Inflammatory macrophage (primary cell): ENCODE results near the gene OXLD1.

Source experiments
- DNase-seq, 2 donors: peaks; one replicate each; pipeline ENCODE4 v3.0.0-alpha.2; 2020 to 2022
- total RNA-seq, 18 experiments: gene quantifications; one replicate each; lab custom pipeline; 2026; ENCODE audit warnings: mixed read lengths in 6 of 18, inconsistent platforms in 2 of 18; lab: John Stamatoyannopoulos, UW

Gene OXLD1
- total RNA-seq = 1.7 to 18.7 (median 9.3) reads per million in 18 experiments

DNA sequence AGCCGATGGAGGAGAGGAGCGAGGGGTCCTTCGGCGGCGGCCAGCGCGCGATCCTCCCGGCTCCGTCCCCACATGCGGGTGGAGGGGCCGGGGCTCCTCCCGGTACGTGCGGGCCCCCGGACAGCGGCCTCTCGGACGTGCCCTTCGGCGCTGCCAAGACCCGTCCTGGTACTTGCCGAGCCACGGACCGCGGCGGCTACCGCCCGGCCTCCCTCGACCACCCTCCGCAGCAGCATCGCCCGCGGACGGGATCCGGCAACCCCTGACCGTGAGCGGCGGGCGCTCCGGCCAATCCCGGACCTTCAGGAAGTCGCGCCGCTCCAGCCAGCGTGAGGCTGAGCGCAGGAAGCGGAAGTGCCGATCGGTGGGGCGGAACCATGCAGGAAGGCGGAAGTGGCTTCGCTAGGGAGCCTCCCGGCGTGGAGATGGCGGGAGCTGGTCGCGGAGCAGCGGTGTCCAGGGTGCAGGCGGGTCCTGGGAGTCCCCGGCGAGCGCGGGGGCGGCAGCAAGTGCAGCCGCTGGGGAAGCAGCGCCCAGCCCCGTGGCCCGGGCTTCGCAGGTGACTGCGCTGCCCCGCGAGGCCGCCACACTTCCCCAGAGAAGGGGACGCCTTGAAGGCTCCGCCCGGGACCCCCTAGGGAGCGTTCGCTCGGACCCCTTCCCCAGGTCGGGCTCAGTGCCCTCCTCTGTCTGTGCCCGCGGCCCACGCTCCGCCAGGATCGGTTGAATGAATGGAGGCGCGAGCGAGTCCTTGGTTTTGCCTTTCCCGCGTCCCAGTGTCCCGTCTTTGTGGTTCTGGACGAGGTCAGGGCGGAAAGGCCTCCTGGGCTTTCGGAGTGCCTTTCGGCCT lies at the start of gene OXLD1, which contains the start of gene CCDC137:
Gene OXLD1 (minus strand): TSS at position 264 of the 850 bp plus-strand sequence. CDS start 28 bp downstream, at position 236.
Gene CCDC137 (plus strand): TSS at position 396 of the 850 bp plus-strand sequence. CDS start 30 bp downstream, at position 426.
- peak; percentile 97 to 99 for DNase-seq

DNA sequence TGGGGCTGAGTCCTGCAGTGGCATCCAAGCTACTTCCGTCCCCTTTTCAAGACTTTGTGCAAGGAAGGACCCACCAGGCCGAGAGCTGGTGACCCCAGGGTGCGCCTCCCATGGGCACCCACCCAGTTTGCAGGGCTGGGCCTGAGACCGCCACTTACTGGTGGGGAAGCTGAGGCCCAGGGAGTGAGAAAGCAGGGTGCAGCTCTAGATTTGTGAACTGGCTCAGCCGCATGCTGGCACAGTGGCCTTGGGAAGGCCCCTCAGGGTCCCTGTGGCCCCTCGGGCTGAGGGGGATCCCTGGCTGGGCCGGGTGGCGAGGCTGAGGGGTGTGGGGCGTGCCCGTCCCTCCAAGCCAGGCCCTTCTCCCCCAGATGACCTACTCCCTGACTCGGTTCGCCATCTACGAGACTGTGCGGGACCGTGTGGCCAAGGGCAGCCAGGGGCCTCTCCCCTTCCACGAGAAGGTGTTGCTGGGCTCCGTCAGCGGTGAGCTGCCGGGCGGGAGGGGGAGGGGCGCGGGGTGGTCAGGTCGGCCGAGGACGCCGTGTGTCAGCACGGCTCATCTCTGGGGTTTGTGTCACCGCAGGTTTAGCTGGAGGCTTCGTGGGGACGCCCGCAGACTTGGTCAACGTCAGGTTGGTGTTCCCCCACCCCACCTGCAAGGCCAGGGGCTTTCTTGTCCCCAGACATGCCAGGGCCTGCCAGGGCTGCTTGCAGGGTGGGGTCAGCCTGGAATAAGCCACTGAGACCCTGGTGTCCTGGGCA lies 48.9 kb upstream of the OXLD1 start:
- DNase-seq = no peak

DNA sequence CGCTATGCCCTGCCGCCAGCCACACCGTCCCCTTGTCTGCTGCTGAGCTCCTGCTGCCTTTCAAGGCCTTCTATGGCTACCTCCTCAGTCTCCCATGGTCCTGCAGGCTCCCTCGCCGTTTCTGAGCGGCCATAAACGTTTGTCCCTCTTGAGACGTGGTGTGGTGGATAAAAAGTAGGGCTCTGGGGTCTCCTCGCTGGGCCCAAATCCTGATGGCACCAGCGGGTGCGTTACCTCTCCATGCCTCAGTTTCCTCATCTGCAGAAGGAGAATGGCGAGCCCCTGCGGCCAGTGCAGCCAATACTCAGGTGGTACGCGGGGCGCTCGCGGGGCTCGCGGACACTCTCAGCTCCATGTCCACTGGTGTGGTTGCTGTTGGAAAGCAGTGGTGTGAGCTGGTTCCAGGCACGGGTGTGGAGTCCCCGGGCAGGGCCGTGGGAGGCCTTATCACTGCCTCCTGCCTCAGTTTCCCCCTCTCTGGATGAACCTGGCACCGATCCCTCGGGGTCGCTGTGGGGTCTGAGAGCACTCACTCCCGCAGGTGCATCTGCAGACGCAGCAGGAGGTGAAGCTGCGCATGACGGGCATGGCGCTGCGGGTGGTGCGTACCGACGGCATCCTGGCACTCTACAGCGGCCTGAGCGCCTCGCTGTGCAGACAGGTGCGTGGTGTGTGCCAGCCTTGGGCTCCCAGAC lies 48.2 kb upstream of the OXLD1 start:
- no peak for DNase-seq

DNA sequence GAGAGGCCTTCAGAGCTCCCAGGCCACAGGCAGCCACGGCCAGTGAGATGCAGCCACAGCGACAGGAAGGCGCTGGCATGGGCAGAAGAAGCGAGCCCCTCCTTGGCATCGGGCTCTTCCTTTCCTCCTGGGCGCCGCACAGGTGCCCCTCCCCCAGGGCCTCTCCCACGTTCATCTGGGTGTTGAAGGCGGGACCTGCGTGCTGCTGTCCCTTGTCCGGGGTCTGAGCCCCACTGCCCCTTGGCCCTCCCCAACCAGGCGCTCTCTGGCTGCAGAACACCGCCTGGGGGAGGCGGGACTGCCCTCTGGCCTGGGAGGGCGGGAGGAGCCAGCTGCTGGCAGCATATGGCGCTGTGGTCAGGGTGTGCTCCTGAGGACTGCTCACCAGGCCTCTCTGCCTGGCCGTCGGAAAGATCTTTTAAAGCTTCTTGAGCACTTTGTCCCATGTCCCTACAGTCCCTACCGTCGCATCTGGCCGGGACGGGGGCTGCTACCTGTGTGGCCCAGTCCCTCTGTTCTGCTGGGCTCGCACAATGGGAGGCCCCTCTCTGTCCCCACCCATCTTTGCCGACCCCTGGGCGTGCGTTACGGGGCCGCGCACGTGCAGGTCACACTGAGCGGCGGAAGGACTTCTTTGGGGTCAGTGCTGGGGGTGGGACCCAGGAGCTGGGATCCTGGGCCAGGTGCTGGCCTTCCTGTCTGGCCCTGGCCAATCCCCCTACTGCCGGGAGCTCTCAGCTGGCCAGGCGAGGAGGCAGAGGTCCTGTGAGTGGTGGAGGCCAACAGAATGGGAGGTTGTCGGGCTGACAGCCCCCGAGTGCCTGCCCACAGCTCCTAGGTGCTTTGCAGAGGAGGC lies 47.4 kb upstream of the OXLD1 start:
- DNase-seq = no peak

DNA sequence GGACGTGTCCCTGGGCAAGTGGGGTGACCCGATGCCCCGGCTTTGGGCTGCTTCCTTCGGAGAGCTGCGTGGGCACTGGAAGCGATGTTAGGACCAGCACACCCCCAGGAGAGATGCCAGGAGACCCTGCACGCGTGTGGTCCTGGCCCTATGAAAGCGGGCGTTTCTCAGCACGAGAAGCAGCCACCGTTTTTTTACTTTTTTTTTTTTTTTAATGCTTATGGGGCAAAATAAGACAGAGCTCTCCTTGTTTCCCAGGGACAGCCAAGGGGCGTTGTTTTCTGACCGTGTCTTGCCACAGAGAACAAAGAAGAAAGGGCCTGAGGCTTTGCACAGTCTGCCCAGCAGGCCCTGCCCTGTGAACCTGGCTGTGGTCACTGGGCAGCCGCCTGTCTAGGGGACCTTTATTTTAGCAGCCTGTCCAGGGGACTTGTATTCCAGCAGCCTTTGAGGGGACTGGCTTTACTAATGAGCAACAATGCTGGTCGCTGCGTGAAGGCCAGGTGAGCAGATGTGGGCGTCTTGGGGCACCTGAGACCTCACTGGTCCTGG lies 46.7 kb upstream of the OXLD1 start:
- DNase-seq = no peak

DNA sequence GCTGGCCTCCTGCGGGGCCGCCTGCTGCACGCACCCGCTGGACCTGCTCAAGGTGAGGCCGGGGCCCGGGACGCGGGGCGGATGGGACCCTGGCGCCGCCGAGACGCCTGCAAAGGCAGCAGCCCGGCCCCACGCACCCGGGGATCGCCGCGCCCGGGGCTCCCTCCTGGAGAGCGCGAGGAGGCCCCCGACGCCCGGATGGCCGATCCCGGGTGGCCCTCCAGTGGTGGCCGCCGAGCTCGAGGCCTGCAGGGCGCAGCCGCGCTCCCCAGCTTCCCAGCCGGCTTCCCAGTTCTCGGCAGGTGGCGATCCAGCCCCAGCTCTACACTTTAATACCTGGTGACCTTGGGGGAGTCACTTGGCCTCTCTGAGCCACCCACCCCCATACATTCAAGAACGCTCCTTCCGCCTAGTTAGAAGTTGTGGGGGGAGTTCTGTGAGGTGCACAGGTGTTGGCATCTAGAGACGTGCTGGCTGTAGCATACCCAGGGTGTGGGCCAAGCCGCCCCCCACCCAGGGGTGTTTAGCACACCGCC lies 46.1 kb upstream of the OXLD1 start:
- peak in 1 of 2 donors; percentile 31 for DNase-seq

DNA sequence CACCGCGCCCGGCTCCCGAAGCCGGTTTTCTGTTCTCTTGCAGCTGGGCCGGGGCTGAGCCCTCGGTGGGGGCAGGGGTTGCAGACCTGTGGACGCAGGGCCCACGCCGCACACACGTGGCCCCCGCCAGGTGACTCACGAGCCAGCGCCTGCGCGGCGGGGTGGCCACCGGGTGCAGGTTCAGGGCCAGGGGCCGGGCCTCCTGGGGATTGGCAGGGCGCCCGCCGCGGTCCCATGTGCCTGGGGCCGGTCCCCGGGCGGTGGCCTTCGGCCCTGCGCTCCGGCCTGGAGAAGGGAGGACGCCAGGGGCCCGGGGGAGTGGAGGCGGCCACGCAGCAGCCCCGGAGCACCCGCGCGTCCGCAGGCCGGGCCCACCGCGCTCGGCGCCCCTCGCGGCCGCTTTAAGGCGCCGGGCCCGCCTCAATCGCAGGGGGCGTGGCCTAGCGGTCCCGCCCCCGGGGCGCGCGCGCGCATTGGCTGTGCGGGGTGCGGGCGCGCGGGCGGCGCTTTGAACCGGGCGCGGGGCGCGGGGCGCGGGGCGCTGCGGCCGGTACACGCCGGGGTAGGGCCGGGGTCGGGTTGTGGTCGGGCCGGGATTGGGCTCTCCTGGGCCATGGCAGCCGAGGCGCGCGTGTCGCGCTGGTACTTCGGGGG lies 45.5 kb upstream of the OXLD1 start, which contains the start of gene SLC25A10:
Gene SLC25A10 (plus strand): TSS at position 471 of the 654 bp plus-strand sequence. CDS start 143 bp downstream, at position 614.
- peak; percentile 66 to 84 for DNase-seq

DNA sequence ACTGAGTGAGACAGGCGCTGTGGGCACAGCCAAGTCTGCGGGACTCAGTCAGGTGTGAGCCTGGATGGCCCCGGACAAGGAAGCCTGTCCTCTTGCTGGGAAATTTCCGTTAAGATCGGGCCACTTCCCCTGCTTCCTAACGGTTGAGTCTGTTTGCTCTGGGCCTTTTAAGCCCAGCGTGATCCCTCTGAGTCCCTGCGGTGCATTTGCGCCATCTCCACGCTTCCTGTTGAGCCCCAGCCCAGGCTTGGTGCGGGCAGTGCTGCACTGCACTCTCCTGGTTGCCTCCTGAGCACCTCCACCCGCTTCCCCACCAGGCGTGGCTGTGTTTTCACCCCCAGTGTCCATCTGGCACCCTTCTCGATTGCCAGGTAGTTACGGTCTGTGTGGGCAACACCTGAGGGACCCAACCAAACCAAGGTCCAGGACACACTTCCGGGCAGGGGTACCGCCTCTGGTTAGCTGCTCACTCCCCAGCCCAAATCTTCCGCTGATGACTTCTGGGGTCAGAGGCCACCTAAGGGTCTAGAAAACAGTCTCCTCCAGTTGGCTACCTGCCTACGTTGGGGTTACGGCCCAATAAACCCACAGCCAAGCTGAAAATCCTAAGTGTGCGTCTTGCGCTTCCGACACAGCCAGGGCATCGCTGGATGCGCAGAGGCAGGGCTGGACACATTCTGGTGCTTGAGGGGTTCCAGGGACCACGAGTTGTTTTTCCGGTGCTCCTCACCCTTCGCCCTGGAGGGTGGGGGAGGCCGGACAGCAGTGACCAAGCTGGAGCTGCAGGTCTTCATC lies 44.3 kb upstream of the OXLD1 start:
- peak; percentile 56 to 58 for DNase-seq

DNA sequence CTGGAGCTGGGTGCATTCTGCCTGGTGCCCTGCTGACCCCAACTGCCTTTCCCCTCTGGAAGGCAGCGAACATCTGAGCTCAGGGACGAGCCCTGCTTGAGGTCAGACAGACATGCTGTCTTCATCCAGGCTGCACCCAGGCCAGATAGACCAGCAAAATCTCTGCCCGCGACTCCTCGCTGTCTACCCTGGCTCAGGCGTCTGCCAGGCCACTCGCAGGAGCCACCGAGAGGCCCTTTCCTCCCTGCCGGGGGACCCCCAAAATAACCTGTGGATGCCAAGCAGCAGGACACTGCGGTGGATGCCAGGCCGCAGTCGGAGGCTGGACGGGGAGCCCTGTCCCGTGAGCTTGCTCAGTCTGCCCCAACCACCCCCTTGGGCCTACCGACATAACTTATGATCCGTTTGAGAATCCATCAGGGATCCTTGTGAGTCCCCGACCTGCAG lies 42.4 kb upstream of the OXLD1 start:
- DNase-seq = no peak

DNA sequence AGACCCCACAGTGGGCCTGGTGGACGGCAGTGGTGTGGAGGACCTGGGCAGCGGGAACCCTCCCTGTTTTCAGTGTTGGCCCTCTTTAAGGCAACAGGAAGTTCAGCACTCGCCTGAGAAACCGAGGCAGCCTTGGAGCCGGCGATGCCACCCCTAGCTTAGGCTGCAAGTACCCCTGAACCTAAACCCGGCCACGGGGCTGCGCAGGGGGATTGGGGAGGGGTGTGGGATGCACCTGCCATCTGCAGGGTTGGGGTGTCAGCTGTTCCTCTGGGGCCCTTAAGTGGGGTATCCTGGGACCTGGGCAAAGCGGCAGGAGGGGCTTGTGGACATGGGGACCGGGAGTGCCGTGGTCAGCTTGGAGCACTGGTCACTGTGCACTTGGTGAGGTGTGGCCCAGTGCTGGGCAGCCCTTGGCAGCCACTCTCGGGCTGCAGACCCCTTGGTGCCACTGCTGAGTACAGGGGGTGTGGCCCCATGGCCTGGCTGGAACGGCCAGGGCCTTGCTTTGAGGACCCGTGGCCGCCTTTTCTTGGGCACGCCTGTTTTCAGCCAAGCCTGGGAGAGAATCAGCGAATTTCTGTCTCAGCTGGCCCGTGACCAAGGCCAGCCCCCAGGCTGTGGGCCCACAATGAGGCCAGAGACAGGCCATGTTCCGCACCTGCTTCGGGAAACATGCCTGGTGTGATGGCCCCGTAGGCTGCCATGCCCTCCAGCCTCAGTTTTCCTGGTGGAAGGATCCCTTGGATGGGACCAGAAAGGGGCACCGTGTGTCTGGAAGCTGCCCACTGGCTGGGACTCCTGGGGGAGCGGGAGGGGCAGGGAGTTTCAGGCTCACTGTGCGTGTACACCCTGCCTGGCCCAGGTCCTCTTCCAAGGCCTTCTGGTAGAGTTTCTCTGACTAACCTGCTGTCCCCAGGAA lies 41.6 kb upstream of the OXLD1 start:
- DNase-seq = no peak

DNA sequence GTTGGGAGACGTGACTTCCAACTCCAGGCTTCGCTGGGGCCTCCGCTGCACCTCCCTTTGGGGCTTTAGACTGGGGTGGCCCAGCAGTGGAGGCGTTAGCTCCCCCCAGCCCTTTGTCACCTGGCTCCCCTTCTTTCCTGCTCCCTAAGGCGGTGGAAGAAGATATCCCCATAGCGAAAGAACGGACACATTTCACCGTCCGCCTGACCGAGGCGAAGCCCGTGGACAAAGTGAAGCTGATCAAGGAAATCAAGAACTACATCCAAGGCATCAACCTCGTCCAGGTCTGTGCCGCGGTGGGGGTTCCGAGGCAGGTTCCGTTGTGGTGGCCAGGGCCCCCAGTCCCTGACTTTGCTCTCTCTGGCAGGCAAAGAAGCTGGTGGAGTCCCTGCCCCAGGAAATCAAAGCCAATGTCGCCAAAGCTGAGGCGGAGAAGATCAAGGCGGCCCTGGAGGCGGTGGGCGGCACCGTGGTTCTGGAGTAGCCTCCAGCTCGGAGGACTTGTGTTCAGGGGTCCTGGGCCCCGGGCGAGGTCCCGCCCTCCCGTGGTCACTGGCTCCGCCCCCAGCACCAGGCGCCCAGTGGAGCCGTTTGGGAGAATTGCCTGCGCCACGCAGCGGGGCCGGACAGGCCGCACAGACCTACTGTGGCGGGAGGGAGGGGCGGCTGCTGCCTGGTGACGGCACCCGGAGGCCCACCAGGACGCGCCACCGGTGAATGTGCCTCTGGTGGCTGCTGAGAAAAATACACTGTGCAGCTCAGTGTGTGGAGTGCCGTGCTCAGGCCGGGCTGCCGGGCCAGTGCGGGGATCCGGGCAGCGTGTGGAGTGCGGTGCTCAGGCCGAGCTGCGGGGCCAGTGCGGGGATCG lies 40.6 kb upstream of the OXLD1 start:
- DNase-seq = no peak

DNA sequence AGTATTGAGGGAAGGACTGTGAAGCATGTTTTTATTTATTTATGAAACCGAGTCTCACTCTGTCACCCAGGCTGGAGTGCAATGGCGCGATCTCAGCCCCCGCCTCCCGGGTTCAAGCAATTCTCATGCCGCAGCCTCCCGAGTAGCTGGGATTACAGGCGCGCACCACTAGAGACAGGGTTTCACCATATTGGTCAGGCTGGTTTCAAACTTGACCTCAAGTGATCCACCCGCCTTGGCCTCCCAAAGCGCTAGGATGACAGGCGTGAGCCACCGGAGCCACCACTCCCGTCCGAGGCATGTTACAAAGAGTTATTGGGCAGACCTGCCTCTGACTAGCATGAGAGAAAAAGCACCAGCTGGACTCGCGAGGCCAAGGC lies 39.8 kb upstream of the OXLD1 start:
- DNase-seq = no peak

DNA sequence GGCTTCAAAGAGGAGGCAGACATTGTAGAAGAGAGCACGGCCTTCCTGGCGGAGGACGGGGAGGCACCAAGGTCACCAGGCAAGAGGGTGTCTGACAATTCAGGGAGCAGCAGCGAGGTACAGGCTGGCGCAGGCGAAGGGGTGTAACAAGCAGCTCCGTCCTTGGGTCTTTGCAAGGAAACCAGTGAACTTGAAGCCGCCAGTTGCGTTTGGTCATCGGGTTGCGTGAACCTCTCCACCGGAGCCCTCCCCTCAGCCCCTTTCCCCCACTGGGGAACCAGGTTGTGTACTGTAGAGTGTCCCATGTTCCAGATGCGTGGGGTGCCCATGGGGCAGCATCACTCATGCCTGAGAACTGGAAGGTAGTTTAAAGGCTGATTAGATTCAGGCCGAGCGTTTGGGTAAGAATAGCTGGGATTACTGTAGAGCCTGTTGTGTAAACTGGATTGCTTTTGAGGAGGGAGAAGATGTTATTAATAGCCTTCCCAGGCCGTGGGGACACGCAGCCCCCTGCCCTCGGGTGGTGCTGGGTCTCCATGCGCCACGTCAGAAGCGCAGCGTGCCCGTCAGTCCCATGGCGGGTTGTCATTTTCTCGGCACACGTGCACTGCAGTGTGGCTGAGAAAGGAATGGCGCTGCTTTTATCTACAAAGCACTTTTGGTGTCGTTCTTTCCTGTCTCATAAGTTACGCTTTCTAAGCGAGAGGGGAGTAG lies 39.3 kb upstream of the OXLD1 start:
- no peak for DNase-seq

DNA sequence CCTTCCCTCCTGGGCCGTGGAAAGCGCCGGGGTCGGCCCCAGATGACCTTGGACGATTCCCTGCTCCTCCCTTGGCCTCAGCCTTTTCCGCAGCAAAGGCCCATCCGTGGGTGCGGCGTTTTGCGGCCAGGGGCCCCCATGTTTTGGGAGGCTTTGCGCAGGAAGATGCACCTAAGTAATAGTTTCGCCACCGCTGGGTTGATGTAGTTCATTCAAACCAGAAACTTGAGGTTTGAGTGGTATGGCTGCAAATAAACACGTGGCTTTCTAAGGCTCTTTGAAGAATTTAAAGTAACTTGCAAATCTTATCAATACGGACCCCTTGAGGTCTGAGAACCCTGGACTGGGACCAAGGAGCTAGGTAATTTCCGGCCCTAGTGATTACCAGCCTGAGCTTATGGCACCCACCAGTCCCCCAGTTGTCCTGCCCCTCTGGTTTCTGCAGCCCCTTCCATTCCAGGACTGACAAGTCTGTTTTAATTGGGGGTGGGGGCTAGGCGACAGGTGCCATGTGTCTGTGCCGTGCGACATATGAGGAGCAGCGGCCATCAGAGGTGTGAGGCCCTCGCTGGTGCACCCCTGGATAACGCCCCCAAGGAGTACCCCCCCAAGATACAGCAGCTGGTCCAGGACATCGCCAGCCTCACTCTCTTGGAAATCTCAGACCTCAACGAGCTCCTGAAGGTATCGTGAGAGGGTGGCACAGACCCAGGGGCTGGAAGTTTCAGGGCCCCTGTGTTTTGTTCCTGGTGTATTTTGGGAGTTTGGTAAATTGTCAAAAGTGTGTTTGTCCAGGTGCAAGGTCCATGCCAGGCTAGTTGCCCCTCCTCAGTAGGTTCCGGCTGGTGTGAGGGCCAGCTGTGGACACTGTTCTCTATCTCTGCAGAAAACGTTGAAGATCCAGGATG lies 37.6 kb upstream of the OXLD1 start:
- DNase-seq = no peak

DNA sequence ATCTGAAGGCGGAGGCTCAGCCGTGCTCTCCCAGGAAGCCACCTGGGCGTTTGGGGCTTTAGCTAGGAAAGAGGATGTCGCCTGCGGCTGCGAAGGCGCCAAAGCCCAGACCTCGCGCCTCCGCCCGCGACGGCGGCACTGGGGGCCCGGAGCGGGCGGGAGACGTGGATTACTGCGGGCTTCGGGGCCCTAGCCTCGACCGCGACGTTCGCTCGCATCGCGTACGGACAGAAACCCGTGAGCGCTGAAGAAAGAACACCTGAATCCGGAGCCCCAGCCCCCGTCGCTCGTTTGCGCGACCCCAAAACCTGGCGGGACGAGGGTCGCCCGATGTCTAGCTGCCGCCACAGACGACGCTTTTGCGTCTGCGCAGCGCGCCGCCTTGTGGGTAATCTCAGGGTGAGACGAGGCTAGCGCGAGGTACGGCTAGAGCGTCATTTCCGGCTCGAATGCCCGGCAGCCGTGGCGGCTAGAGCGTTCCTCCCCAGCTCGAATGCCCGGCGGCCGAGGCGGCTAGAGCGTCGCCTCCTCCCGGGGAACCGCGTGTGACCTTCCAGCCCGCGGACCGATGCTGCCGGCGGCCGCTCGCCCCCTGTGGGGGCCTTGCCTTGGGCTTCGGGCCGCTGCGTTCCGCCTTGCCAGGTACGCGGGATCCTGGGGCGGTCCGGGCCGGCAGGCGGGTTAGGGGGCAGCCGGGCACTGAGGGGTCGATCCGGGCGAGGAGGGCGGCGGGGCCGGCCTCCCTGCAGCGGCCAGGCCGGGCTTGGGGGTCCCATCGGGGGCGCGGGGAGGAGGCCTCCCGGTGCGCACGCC lies 36.7 kb upstream of the OXLD1 start, which contains the start of gene MRPL12:
Gene MRPL12 (plus strand): TSS at position 434 of the 813 bp plus-strand sequence. CDS start 135 bp downstream, at position 569.
- peak; percentile 93 to 95 for DNase-seq
